Neutrophil (primary cell): Measurements from ENCODE around the gene EOLA1.
"Not testable (repeated sequence)": the region's sequence is repeated elsewhere in the genome, so short reads cannot be mapped to it uniquely, and the experiment has no call there.

Source experiments
- H3K27ac ChIP-seq: fragments of 200-600 bp; sonication (generic); 2 replicates; pipeline ENCODE4 v1.5.1; 2016; ENCODE audit warnings: mild to moderate bottlenecking, moderate library complexity
- H3K27me3 ChIP-seq: fragments of 200-600 bp; sonication (generic); 2 replicates; pipeline ENCODE4 v1.6.0; 2016; ENCODE audit warnings: mild to moderate bottlenecking
- H3K36me3 ChIP-seq: fragments of 200-600 bp; sonication (generic); 2 replicates; pipeline ENCODE4 v1.5.1; 2017
- H3K4me1 ChIP-seq, 2 experiments: fragments of 200-600 bp in 1 of 2; sonication (generic) in 1 of 2; 1 replicate in 1 of 2; 2 replicates in 1 of 2; pipeline versions ENCODE4 v1.5.1 to v1.6.1; 2013 to 2016; ENCODE audit warnings: low read depth in 1 of 2, low read length in 1 of 2, mild to moderate bottlenecking in 1 of 2, moderate library complexity in 1 of 2; ENCODE audit not compliant: control insufficient read depth in 1 of 2, insufficient read depth in 1 of 2
- H3K4me3 ChIP-seq, 2 experiments: fragments of 200-600 bp in 1 of 2; sonication (generic) in 1 of 2; 1 replicate in 1 of 2; 2 replicates in 1 of 2; pipeline ENCODE4 v1.5.1; 2013 to 2016; ENCODE audit warnings: low read depth in 1 of 2, low read length in 1 of 2, mild to moderate bottlenecking in 1 of 2, moderate library complexity in 1 of 2
- H3K9me3 ChIP-seq: fragments of 200-600 bp; sonication (generic); 2 replicates; pipeline ENCODE4 v1.5.1; 2016
- TF ChIP-seq, protein P1 (sequence below): fragments of 200-600 bp; sonication (generic); IDR thresholded peaks from 2 replicates; pipeline ENCODE4 v1.5.1; 2016; ENCODE audit warnings: antibody characterized with exemption

EOLA1 gene

DNA sequence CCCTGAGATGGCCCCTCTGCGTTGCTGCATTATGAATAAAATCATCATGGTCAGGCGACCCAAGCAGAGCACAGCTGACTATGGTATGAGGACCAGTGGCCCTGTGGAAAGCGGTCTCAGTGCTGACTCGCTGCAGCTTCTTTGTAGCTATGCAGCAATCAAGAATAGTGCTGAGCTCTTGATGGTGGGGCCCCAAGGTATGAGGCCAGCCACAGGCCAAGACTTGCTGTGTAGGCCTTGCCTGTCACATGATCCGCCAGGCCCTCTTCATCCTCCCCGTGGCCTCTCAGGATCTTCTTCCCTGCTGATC is 11.1 kb downstream of the EOLA1 start:
- not testable (repeated sequence) for H3K4me3 ChIP-seq, H3K36me3 ChIP-seq, H3K4me1 ChIP-seq, H3K27me3 ChIP-seq, H3K27ac ChIP-seq, H3K9me3 ChIP-seq

DNA sequence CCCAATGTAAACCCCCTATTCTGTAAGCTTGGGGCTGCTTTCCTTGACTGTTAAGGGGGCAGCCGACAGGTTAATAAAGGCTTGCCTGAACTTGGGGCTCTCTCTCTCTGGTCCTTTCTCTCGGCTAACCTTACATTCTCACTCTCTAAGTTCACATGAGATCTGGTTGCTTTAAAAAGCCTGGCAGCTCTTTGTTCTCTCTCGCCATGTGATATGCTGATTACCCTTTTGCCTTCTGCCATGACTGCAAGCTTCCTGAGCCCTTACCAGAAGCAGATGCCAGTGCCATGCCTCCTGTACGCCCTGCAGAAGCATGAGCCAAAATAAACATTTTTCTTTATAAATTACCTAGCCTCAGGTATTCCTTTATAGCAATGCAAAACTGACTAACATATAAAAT is 14.4 kb downstream of the EOLA1 start:
- not testable (repeated sequence) for H3K27me3 ChIP-seq, H3K27ac ChIP-seq, H3K9me3 ChIP-seq, H3K4me3 ChIP-seq, H3K4me1 ChIP-seq, H3K36me3 ChIP-seq

DNA sequence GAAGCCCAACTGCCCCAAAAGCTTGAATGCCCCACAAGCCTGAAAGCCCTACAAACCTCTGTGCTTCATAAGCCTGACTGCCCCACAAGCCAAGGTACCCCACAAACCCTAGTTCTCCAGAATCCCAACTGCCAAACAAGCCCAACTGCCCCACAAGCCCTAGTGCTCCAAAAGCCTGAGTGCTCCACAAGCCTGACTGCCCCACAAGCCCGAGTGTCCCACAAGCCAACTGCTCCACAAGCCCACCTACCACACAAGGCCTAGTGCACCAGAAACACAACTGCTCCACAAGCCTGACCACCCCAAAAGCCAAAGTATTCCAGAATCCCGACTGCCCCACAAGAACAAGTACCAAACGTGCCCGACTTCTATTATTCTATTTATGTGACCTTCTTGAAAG is 22.5 kb downstream of the EOLA1 start:
- no peak overlapping the region for H3K4me3 ChIP-seq
- H3K36me3 ChIP-seq = no peaks in the 10 kb centered on the region
- H3K27ac ChIP-seq = no peak overlapping the region
- H3K9me3 ChIP-seq = no peaks in the 10 kb centered on the region
- TF ChIP-seq, protein P1, sequence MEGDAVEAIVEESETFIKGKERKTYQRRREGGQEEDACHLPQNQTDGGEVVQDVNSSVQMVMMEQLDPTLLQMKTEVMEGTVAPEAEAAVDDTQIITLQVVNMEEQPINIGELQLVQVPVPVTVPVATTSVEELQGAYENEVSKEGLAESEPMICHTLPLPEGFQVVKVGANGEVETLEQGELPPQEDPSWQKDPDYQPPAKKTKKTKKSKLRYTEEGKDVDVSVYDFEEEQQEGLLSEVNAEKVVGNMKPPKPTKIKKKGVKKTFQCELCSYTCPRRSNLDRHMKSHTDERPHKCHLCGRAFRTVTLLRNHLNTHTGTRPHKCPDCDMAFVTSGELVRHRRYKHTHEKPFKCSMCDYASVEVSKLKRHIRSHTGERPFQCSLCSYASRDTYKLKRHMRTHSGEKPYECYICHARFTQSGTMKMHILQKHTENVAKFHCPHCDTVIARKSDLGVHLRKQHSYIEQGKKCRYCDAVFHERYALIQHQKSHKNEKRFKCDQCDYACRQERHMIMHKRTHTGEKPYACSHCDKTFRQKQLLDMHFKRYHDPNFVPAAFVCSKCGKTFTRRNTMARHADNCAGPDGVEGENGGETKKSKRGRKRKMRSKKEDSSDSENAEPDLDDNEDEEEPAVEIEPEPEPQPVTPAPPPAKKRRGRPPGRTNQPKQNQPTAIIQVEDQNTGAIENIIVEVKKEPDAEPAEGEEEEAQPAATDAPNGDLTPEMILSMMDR = no peak
- no peaks in the 10 kb centered on the region for H3K27me3 ChIP-seq
- no peaks in the 10 kb centered on the region for H3K4me1 ChIP-seq

DNA sequence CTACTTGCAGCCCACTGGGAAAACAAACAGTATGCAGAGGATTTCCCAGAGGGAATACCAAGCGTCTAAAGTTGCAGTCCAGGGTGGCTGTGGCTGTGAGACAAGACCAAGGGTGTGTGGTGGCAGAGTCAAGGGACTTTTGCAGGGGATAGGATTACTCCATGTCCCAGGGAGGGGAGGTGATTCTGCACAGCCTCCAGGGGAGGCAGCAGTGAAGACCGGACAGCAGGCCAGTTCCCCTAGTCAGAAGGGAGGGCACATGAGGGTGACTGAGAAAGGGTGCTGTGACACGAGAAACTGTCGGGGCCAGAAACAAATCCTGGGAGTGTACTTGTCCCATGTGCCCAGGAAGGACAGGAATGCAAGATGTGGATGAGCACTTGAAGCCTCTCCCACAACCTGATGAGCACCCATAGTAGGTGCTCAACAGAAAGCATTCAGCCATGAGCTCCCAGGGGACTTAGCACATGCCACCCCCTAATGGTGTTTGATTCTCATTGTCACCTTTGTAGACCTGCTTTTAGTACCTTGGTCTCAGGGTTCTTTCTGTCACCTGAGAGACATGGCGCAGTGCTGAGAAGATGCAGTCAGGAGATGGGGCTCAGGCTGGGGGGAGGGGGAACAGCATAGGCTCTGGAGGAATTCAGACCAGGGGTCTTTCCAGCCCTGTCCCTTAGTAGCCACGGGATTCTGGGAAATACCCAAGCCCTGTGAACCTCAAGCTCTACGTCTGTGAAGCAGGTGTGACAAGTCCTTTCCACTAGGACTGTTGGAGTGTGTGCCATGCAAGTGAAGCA is 27.0 kb downstream of the EOLA1 start:
- TF ChIP-seq, protein P1 = no peak
- Histone ChIP-seq H3K27me3 (no peaks in the 10 kb centered on the region), H3K36me3 (no peaks in the 10 kb centered on the region), H3K9me3 (no peaks in the 10 kb centered on the region), H3K4me3 (no peak overlapping the region), H3K4me1 (no peaks in the 10 kb centered on the region), H3K27ac (no peak overlapping the region)

DNA sequence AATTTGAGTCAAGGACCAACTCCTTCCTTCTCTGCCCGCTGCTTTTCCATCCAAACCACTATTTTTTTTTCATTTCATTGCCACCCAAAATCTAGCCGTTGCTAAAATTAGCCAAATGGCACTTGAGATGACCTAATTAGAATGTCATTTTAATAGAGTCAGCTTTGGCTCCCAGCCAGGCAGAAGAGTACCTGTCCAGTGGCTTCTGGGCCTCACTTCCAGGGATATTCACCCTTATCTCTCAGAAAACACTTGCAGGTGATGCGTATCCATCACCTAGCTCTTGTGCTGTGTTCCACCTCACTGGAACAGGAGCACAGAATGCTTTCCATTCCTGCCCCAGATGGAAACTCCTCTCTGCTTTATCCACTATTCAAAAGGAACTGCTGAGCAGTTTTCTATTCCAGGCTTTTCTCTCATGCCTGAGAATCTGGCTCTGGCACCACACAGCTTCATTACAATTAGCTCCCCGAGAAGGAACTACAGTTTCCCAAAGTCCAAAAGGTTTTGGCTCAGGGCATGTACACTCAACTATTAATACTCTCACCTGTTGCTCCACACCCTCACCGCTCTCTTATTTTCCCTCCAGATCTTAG is 28.0 kb downstream of the EOLA1 start:
- TF ChIP-seq, protein P1 = no peak
- H3K36me3 ChIP-seq = no peaks in the 10 kb centered on the region
- no peak overlapping the region for H3K4me3 ChIP-seq
- no peak overlapping the region for H3K27ac ChIP-seq
- no peaks in the 10 kb centered on the region for H3K4me1 ChIP-seq
- no peaks in the 10 kb centered on the region for H3K9me3 ChIP-seq
- H3K27me3 ChIP-seq = no peaks in the 10 kb centered on the region

DNA sequence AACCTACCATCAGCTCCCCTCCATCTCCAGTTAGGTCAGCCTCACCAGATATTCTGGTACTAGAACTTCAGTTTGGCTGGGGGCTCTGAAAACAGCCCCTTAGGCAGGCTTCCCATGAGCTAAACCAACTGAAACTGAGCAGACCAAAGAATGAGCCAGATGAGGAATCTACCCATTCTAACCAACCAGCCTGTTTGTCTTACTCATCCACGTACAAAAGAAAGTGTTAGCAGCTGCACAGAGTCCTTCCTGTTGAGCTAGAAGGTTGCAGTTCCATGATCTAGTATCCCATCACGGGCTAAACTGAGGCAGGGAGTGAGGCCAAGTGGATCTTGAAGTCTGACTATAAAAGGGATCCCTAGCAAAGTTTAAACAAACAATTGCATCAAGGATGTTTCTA is 29.0 kb downstream of the EOLA1 start:
- H3K4me3 ChIP-seq = no peak overlapping the region
- no peaks in the 10 kb centered on the region for H3K36me3 ChIP-seq
- H3K27me3 ChIP-seq = no peaks in the 10 kb centered on the region
- H3K9me3 ChIP-seq = no peaks in the 10 kb centered on the region
- TF ChIP-seq, protein P1 = no peak
- H3K4me1 ChIP-seq = no peaks in the 10 kb centered on the region
- no peak overlapping the region for H3K27ac ChIP-seq
